ENCODE measurements around the gene SKA3. TPM values are rescaled to one million over a fixed set of nuclear protein-coding genes. Genes with fewer than 3 reads are reported as not detected.
"Not testable (repeated sequence)": the region's sequence is repeated elsewhere in the genome, so short reads cannot be mapped to it uniquely, and the experiment has no call there.

Gene SKA3
- total and polyA plus RNA-seq, 2 of the 13 experiments (the other 11 are each of a cell fraction or from before 2014, with no cell fraction given) = 7.2 to 10.8 TPM

- POLR2A ChIA-PET; BruUV-seq (replicated peaks); H3K27me3 ChIP-seq (ENCODE audit: control insufficient read depth in 1 of 2, insufficient read depth in 2 of 2, low read length in 2 of 2); H3K9me3 ChIP-seq (ENCODE audit: low read length); intact Hi-C loops (cut with micrococcal nuclease; ENCODE audit: unreplicated experiment); in situ Hi-C loops (cut with HindIII; ENCODE audit: extremely low pct_ligation_motif_present, low pct_unique_long_range_greater_than_20kb); DNase-seq (ENCODE audit: low spot score); H4K20me1 ChIP-seq (ENCODE audit: insufficient read depth, low read length); FAIRE-seq; H3K9ac ChIP-seq (ENCODE audit: insufficient read depth, low read depth, low read length); H3K27ac ChIP-seq (ENCODE audit: extremely low read length, insufficient read depth, low read length); H3K4me3 ChIP-seq (replicated peaks in 1 of 3; ENCODE audit: insufficient read depth in 1 of 3, low read depth in 2 of 3, low read length in 3 of 3); CTCF ChIA-PET (ENCODE audit: low intra/inter-chr PET ratio, low total read pairs); H3K79me2 ChIP-seq (ENCODE audit: insufficient read depth, low read length); H3K36me3 ChIP-seq (replicated peaks in 1 of 2; ENCODE audit: control insufficient read depth in 1 of 2, insufficient read depth in 2 of 2, low read length in 2 of 2); ATAC-seq; H2AFZ ChIP-seq (ENCODE audit: low read length); H3K4me2 ChIP-seq (ENCODE audit: low read depth, low read length); TF ChIP-seq NR2F6 (IDR thresholded peaks at IDR 0.05): not testable (repeated sequence)
- peaks cover 29% of the 10 kb centered on the region for H3K4me1 ChIP-seq (ENCODE audit: insufficient read depth, low read length)
- 2% methylated on average over 6 of the region's 6 CpGs for WGBS (ENCODE audit: low lambda C conversion rate)
- TF ChIP-seq NR2F6 (CRISPR knock-in tag; IDR thresholded peaks at IDR 0.05) (peak; percentile 21; the same call in 1 of the 2 replicates), ZNF441 (CRISPR knock-in tag; IDR thresholded peaks at IDR 0.05; ENCODE audit: borderline replicate concordance) (peak; percentile 88), ZNF33A (CRISPR knock-in tag; IDR thresholded peaks at IDR 0.05; ENCODE audit: borderline replicate concordance) (peak; percentile 99), GFI1 (CRISPR knock-in tag; IDR thresholded peaks at IDR 0.05; ENCODE audit: borderline replicate concordance) (peak; percentile 67; the same call in 1 of the 2 replicates)
These were observed 40.5 kb downstream of the SKA3 start for GRCh38 chr13:21135833-21136232.

- BruUV-seq (replicated peaks) = no TSS peak
- no peak overlapping the region for H2AFZ ChIP-seq (ENCODE audit: low read length)
- H3K36me3 ChIP-seq (replicated peaks in 1 of 2; ENCODE audit: control insufficient read depth in 1 of 2, insufficient read depth in 2 of 2, low read length in 2 of 2) = no peaks in the 10 kb centered on the region
- no peak overlapping the region for H3K27ac ChIP-seq (ENCODE audit: extremely low read length, insufficient read depth, low read length)
- WGBS (ENCODE audit: low lambda C conversion rate) = 58% methylated on average over 5 of the region's 5 CpGs
- in situ Hi-C loops (cut with HindIII; ENCODE audit: extremely low pct_ligation_motif_present, low pct_unique_long_range_greater_than_20kb) (no loop called here), intact Hi-C loops (cut with micrococcal nuclease; ENCODE audit: unreplicated experiment) (no loop called here)
- no peak overlapping the region for H3K4me2 ChIP-seq (ENCODE audit: low read depth, low read length)
- no peaks in the 10 kb centered on the region for H4K20me1 ChIP-seq (ENCODE audit: insufficient read depth, low read length)
- TF ChIP-seq ZNF770 (CRISPR knock-in tag; IDR thresholded peaks at IDR 0.05) (peak; percentile 65; the same call in 1 of the 2 replicates), MLLT10 (CRISPR knock-in tag; IDR thresholded peaks at IDR 0.05) (no peak)
- ChIA-PET POLR2A (no interaction called here), CTCF (ENCODE audit: low intra/inter-chr PET ratio, low total read pairs) (no interaction called here)
- no peaks in the 10 kb centered on the region for H3K79me2 ChIP-seq (ENCODE audit: insufficient read depth, low read length)
- DNase-seq (ENCODE audit: low spot score) (no peak), FAIRE-seq (no peak), ATAC-seq (no peak)
- H3K4me3 ChIP-seq (replicated peaks in 1 of 3; ENCODE audit: insufficient read depth in 1 of 3, low read depth in 2 of 3, low read length in 3 of 3) = no peak overlapping the region
- no peak overlapping the region for H3K9ac ChIP-seq (ENCODE audit: insufficient read depth, low read depth, low read length)
- no peaks in the 10 kb centered on the region for H3K9me3 ChIP-seq (ENCODE audit: low read length)
- peaks cover 26% of the 10 kb centered on the region for H3K4me1 ChIP-seq (ENCODE audit: insufficient read depth, low read length)
- no peaks in the 10 kb centered on the region for H3K27me3 ChIP-seq (ENCODE audit: control insufficient read depth in 1 of 2, insufficient read depth in 2 of 2, low read length in 2 of 2)
These were observed 41.9 kb downstream of the SKA3 start for GRCh38 chr13:21134475-21134874.
